NCI-H1417 treated with DMSO at 0.1 percent for 48 hours (cell line): ENCODE data around the gene FAHD1.

Experiments
- DNase-seq: peaks from one replicate; lab custom pipeline; 2025; lab: John Stamatoyannopoulos, UW

The FAHD1 gene

DNA sequence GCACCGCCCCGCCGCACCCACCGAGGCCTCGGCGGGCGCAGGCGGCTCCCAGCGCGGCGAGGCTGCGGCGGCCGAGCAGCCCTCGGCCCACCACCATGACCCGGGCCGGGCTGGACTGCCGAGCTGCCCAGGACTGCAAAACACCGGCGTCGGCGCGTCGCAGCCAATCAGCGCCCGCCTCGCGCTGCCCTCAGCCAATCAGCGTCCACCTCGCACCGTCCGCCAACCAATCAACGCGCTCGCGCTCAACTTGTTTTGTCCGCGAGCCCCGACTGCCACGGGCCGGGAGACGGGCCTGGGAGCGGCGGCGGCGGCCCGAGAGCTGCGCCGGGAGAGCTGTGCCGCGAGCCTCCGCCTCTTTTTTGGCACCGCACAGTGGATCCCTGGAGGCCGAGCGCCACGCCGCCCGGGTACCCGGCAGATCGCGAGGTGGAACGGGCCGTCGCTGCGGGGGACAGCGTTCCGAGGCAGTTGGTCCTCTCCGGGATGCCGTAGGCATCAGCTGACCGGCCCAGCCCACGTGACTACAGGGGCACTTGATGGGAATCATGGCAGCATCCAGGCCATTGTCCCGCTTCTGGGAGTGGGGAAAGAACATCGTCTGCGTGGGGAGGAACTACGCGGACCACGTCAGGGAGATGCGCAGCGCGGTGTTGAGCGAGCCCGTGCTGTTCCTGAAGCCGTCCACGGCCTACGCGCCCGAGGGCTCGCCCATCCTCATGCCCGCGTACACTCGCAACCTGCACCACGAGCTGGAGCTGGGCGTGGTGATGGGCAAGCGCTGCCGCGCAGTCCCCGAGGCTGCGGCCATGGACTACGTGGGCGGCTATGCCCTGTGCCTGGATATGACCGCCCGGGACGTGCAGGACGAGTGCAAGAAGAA lies at the start of gene FAHD1, which contains the start of gene HAGH:
Gene FAHD1 (plus strand): TSS at position 516 of the 883 bp plus-strand sequence. CDS start 33 bp downstream, at position 549.
Gene HAGH (minus strand): TSS at position 135 of the 883 bp plus-strand sequence. CDS start 38 bp downstream, at position 97.
- DNase-seq, result peak; percentile 79

DNA sequence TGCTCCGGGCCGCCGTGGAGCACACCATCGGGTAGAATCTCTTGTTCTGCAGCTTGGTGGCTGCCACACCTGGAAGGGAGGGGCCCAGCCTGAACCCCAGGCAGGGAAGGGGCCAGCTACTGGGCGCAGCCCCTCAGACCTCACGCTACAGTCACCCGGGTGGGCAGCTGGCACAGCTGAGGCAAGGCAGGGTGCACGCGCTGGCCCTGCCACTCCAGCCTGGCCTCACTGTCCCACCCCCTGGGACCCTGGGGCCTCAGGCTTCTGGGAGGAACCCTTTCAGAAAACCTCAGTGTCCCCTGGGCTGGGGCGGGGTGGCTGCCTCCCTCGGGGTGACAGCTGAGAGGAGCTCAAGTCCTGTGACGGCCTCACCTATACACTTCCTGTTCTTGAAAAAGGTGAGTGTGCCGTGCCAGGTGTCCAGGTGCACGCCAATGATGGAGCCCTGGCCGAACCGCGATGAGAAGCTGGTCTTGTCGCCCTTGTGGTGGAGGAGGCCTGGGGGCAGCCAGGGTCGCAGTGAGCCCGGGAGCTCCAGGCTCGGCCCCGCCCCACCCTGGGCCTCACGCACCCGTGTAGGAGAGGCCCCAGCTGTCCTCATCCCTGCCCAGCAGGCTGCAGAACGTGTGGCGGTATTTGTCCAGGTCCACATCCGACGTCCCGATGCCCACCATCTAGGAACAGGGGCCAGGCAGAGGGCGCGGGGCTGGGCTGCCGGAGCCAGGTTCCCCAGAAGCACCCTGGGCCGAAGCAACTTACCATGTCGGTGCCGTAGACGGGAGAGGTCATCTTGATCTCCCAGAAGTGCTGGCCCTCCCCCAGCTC lies 49.4 kb upstream of the FAHD1 start:
- DNase-seq, result no peak

DNA sequence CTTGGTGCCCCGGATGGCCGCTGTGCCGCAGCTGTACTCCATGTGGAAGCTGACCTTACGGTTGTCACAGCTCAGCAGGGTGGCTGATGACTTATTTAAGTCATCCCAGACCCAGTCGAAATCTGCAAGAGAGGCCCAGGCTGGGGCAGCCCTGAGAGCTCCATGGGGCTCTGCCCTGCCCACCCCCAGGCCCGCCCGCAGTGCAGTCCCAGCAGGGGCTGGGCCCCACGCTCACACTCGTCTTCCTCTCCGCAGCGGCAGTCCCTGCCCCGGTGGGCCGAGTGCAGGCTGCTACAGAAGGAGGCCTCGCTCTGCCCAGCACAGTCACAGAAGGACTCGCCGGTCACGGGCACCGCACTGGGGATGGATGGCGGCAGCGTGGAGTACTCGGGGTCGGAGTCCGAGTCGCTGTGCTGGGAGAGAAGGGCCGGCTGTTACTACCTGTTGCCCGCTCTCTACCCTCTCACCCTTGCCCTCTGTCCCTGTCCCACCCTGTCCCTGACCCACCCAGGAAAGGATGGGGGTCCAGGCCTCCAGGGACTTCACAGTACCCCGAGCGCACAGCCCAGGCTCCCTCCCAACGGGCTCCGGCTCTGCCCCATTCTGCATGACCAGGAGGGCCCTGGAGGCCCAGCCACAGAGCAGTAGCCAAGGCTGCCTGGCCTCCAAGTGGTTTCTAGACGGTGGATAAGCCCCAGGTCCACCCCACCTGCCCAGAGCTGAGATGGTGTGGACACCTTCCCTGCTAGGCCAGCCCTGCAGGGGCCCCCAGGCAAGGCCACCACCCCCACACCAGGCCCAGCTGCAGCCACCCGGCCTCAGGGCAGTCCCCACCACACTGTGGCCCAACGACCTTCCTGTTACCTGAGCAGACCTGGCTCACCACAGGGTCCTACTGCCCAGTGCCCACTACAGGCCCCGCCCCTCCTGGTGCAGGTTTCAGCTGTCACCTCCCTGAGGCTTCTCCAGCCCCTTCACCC lies 48.5 kb upstream of the FAHD1 start:
- DNase-seq, result no peak

DNA sequence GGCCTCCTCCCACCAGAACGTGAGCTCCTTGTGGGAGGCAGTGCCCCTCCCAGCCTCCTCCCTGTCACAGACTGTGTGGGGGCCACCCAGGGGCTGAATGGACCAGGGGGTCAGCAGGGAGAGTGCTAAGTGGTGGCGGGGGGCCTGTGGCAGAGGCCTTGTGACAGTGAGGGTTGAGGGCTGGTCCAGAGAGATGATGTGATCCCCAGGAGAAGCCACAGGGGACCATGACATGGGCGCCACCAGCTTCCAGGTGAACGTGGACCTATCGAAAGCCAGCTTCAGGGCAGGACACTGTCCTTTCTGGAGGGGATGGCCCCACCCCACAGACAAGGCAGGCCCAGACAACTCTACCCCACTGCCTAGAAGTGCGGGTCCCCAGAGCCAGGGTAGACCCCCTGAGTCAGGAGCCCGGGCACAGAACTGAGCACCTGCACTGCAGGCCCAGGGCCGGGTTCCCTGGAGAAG lies 47.7 kb upstream of the FAHD1 start:
- DNase-seq, result no peak

DNA sequence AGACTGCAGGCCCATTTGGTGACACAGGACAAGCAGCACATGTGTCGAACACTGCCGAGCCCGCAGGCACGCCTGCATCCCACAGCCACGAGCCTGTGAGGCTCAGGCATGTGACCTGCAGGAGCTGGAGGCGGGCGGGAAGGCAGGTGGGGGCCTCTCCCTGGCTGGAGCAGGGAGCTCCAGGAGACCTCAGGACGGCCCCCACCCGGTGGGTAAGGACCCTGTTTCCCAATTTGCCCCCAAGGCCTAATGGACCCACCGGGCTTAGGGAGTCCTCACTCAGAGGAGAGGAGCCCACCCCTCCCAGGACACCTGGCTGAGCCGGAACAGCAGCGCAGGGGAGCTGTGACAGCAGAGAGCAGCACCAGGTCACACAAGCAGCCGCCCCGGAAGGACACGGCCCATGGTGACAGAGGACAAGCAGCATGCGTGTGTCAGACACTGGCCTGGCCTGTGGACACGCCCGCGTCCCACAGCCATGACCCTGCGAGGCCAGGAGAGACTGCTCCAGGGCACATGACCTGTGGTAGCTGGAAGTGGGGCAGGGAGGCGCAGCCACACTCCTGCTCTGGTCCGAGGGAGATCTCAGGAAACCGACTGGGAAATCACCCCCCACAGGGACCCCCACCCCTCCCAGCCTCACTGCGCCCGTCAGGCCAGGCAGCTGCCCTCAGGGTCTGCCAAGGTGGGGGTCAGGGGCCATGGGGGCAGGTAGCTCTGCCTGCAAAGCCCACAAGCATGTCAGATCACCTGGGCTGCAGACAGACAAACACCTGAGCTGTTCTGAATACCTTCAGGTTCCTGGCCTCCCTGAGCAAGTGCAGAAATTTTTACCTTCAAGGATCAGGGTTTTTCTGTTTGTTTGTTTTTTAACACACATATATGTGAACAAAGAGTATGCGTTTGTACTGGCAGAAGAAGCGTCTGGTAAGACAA lies 47.0 kb upstream of the FAHD1 start:
- DNase-seq, result no peak

DNA sequence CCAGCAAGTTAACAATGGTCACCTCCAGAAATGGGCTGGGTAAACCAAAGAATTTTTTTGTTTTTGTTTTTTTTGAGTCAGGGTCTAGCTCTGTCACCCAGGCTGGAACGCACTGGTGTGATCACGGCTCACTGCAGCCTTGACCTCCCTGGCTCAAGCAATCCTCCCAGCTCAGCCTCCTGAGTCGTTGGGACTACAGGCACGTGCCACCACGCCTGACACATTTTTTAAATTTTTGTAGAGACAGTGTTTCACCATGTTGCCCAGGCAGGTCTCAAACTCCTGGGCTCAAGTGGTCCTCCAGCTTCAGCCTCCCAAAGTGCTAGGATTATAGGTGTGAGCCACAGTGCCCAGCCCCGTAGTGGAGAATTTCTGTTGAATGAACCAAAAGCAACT lies 46.3 kb upstream of the FAHD1 start:
- no peak for DNase-seq

DNA sequence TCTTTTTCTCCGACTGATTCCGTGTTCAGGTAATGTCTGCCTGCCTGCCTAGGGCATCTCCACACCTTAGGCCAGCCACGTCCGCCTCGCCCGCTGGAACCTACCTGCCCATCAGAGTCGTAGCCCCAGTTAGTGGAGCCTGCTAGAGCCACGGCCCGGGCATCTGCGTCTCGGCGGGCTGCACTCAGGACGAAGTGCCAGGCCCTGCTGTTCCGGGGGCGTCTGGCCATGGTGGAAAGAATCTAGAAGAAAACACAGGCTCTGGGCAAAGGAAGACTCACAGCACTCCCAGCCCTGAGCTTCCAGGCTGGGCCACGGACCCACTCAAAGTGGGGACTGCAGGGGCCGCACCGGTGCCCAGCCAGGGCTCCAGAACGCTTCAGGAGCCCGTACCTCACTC lies 45.8 kb upstream of the FAHD1 start:
- no peak for DNase-seq

DNA sequence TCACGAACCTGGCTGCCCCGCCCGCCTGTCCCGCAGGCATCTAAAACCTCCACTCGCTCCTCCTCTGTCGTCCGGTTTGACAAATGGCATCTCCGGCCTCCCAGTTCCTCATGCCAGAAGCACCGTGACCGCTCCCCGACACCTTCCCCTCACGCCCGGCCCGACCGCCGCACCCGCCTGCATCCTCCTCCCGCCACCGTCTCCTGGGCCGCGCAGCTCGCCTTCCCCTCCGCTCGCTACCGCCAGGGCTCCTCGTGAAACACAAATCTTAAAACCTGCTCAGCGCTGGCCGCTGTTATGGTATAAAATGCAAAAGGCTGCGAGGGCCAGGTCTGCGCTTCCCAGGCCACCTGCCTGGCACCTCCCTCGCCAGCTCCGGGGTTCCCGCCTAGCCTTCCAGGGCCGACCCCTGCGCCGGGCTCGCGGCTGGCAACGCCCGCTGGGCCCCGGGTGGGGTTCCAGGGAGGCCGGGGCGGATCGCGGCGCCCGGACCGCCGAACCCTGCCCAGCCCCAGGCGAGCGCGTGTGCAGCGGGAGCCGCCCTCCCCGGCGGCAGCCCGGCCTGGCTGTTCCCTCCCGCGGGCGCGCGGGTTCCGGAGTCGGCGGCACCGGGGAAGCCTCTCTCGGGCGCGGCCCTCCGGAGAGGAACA lies 45.1 kb upstream of the FAHD1 start:
- DNase-seq, result no peak

DNA sequence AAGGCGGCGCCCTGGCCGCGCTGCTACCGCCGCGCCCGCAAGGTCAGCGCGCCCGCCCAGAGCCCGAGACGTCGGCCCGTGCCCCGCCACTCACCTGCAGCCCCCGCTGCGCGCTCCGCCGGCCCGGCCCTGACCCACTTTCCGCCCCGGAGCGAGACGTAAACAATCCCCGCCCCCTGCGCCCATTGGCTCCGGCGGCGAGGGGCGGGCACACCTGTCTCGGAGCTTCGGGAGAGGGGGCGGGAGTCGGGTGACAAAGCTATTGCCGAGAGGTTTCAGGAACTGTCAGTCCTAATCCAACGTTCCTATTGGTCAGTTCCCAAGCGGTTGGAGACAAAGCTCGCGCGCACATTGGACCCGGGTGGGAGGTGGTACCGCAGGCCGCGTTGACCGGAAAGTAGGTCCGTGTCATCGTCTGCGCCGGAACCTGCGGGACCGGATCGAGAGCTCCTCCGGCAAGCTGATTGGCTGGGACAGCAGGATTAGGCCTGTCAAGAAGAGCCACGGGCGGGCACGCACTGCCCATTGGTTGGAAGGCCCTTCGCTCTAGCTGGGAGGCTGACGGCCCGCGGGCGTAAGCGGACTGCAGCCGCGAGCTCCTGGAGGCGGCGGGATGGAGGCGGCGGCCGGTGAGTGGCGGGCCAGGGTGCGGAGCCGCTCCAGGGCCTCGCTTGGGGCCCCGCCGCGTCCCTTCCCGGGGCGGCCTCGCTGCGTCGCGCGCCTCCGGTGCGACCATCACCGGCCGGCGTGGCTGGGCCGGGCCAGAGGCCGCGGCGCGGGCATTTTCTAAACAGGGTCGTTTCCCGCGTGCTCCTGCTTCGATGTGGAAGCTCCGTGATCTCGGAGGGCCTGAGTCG lies 44.4 kb upstream of the FAHD1 start, which contains the start of the genes NUBP2 and SPSB3:
Gene NUBP2 (plus strand): TSS at position 553 of the 857 bp plus-strand sequence. CDS start 61 bp downstream, at position 614.
Gene SPSB3 (minus strand): TSS at position 164 of the 857 bp plus-strand sequence. CDS start 1,088 bp downstream, outside the sequence.
- peak; percentile 98 for DNase-seq

DNA sequence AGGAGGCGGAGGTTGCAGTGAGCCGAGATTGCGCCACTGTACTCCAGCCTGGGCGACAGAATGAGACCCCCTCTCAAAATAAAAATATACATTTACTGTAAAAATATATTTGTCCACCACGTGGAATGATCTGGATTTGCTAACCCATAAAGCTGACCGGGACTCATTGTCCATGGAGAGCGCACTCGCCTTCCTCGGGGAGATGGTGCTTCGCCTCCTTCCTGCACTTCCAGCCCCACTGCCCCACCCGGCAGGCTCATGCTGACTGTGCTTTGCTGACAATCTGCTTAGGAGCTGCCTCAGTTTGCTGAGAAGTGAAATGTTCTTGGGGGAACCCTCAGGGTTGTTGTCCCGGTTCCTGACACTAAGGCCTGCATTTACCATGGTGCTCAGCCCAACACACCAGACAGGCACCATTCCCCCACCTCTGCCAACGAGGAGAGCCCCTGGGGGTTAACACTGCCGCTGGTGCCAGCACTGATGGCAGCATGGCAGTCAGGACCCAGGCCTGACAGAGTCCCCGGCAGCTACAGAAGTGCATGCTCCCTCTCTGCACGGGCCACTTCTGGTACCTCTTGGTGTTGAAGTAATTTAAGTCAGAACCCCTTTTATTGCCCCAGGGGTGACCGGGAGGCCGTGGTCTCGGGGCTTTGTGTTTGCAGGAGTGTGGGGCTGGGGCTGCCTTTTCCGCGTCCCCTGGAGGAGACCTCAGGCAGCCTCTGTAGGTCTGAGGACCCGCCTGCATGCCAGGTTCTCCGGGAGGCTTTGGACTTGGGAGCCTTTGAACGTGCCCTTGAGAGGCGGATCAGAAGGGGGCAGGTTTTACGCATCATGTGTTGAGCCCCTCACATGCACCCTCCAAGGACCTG lies 41.8 kb upstream of the FAHD1 start:
- DNase-seq, result no peak

DNA sequence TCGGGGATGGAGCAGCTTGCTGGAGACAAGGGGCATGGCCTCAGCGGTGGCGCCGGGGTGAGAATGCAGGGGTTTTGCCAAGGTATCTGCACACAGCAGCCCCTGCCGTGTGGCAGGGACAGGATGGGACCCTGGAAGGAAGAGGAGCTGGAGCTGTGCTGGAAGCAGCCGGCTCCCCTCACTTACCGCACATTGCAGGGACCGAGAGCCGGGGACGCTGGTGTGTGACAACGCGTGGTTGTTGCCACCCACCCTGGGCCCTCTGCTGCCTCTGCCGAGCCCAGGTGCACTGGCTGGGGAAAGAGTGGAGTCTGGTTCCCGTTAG lies 41.2 kb upstream of the FAHD1 start:
- DNase-seq, result no peak

DNA sequence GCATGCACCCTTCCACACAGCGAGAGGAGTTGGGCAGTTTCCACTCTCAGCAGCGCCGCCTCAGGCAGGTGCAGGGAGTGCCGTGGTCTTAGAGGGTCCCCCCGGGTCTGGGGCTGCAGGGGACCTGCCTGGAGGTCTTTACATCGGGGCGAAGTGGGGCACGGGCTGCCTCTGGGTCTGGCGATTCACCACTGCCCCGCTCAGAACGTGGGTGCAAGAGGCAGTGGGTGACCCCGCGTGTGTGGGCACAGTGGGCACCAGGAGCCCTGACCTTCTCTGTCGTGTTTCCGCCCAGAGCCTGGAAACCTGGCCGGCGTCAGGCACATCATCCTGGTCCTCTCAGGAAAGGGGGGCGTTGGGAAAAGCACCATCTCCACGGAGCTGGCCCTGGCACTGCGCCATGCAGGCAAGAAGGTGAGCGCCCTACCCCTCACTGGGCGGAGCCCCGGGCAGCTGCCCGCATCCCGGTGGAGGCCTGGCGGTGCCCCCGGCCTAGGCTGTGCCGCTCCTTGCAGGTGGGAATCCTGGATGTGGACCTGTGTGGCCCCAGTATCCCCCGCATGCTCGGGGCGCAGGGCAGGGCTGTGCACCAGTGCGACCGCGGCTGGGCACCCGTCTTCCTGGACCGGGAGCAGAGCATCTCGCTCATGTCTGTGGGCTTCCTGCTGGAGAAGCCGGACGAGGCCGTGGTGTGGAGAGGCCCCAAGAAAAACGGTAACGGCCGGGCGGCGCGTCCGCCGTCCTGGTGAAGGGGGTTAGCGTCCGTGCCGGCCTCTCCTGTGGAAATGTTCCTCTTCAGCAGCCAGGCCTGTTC lies 40.6 kb upstream of the FAHD1 start:
- DNase-seq, result no peak

DNA sequence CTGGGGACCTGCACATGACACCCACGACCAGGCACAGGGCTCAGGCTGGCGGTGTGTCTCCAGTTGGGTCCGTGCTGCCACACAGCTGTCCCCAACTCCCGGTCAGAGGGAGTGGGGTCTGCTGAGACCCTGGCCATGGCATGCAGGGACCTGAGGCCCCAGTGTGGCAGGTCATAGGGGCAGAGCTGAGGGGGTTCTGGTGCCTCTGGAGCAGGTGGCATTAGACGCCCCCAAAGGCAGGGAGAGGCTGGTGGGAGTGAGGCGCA lies 40.0 kb upstream of the FAHD1 start:
- DNase-seq, result no peak

DNA sequence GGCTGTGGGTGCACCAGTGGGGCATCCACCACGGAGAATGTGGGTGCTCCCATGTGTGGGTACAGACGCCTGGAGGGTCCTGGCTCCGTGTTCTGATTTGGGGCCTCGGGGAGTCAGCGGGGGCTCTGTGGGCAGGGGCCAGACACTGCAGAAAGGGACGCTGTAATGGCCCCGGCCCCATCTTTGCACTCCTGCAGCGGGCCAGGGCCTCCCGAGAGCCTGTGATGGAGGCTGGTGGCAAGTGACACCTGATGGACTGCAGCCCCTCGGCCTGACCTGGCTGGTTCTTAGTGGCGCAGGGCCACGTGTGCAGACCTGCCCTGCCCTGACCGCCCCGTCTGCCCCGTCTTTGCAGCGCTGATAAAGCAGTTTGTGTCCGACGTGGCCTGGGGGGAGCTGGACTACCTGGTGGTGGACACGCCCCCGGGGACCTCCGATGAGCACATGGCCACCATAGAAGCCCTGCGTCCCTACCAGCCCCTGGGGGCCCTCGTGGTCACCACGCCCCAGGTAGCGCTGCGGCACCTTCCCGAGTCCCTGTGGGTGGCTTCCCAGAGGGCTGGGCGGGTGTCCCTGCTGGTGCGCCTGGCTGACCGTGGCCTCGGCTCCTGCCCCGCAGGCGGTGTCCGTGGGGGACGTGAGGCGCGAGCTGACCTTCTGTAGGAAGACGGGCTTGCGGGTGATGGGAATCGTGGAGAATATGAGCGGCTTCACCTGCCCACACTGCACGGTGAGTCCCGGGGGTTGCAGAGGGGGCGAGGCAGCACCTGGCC lies 39.5 kb upstream of the FAHD1 start:
- no peak for DNase-seq

DNA sequence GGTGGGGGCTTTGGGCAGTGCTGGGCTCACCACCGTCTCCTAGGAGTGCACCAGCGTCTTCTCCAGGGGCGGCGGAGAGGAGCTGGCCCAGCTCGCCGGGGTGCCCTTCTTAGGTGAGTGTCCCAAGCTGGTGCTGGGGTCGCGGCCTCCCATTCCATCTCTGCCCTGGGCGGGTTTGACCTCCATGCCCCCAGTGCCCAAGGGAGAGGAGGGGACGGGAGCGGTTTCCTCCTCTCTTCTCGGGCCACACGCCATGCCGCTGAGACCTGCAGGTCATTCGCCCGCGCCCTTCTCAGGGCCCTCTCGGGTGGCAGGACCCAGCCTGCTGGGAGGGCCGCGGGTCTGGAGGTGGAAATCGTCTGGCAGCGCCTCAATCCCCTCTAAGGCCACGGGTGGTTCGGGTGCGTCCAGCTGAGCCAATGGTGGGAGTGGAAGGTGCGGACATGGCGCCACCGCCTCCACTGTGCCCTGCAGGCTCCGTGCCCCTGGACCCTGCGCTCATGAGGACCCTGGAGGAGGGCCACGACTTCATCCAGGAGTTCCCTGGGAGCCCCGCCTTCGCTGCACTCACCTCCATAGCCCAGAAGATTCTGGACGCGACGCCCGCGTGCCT lies 38.8 kb upstream of the FAHD1 start:
- no peak for DNase-seq

DNA sequence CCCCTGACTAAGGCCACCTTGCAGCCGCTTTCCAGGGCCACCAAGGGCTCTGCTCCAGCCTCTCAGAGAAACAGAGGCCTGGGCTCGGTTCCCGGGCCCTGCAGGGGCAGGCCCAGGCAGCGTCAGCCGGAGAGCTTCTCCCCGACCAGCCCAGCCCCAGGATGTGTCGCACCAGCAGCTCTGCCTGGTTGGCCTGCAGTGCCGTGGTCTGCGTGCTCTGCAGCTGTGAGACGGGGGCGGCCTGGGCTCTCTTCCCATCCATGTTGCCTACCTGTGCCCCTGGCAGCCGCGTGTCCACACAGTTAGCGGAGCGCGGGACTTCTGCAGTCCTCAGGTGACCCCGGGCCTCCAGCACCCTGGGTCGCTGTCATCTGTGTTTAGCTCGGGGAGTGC lies 38.3 kb upstream of the FAHD1 start:
- DNase-seq, result no peak
